A673 (cell line): ENCODE measurements around the gene LIM2. TPM values are rescaled to one million over a fixed set of nuclear protein-coding genes. Genes with fewer than 3 reads are reported as not detected.

ENCODE experiments used
- BruUV-seq: library from RNA; stranded (reverse); fragments of 400-500 nt; replicated peaks from 2 replicates; lab custom pipeline; 2021; lab: Mats Ljungman, UMichigan
- CTCF ChIA-PET: fragments of 300-600 bp; sonication (Branson Sonifier 250); formaldehyde crosslinking; loops from one replicate; lab custom pipeline; 2022; ENCODE audit warnings: antibody characterized with exemption; lab: Charles Lee
- POLR2A ChIA-PET: fragments of 300-600 bp; sonication (Branson Sonifier 250); formaldehyde crosslinking; loops from one replicate; lab custom pipeline; 2022; ENCODE audit warnings: antibody characterized with exemption; ENCODE audit not compliant: low non-redundant PET; lab: Charles Lee
- DNase-seq: peaks from one replicate; pipeline ENCODE4 v3.0.0-alpha.2; 2015; ENCODE audit warnings: low spot score
- H3K27ac ChIP-seq: fragments of 200-600 bp; sonication (generic); 2 replicates; pipeline ENCODE4 v1.5.1; 2016; ENCODE audit warnings: mixed run types, low read depth, mild to moderate bottlenecking, mixed read lengths, antibody characterized with exemption, low read length; ENCODE audit not compliant: poor library complexity, severe bottlenecking
- H3K27me3 ChIP-seq: fragments of 200-600 bp; sonication (generic); replicated peaks from 2 replicates; pipeline ENCODE4 v1.6.1; 2017; ENCODE audit warnings: mixed run types, low read depth, mild to moderate bottlenecking, mixed read lengths, antibody characterized with exemption, low read length; ENCODE audit not compliant: insufficient read depth, poor library complexity
- H3K36me3 ChIP-seq: fragments of 200-600 bp; sonication (generic); 2 replicates; pipeline ENCODE4 v1.6.1; 2016; ENCODE audit warnings: mixed run types, mild to moderate bottlenecking, mixed read lengths, antibody characterized with exemption, low read length; ENCODE audit not compliant: insufficient read depth, poor library complexity, severe bottlenecking
- H3K4me1 ChIP-seq: fragments of 200-600 bp; sonication (generic); 2 replicates; pipeline ENCODE4 v1.6.1; 2017; ENCODE audit warnings: mixed run types, mild to moderate bottlenecking, mixed read lengths, antibody characterized with exemption, low read length; ENCODE audit not compliant: insufficient read depth, poor library complexity, severe bottlenecking
- H3K4me3 ChIP-seq: fragments of 200-600 bp; sonication (generic); 2 replicates; pipeline ENCODE4 v1.5.1; 2016; ENCODE audit warnings: low read depth, mixed run types, mild to moderate bottlenecking, mixed read lengths, low read length; ENCODE audit not compliant: poor library complexity, severe bottlenecking
- H3K9me3 ChIP-seq: fragments of 200-600 bp; sonication (generic); 2 replicates; pipeline ENCODE4 v1.6.1; 2016; ENCODE audit warnings: mixed run types, low read depth, mild to moderate bottlenecking, mixed read lengths, antibody characterized with exemption, low read length; ENCODE audit not compliant: poor library complexity, severe bottlenecking
- CTCF ChIP-seq: fragments of 300-800, 200-600 bp; sonication (generic); conservative IDR thresholded peaks from 2 replicates; pipeline ENCODE4 v1.5.1; 2017; ENCODE audit warnings: low read depth, mild to moderate bottlenecking, antibody characterized with exemption, low read length, moderate library complexity, mixed read lengths
- EZH2 ChIP-seq: fragments of 200-600 bp; sonication (generic); IDR thresholded peaks from 2 replicates; pipeline ENCODE4 v1.6.1; 2017; ENCODE audit warnings: borderline replicate concordance, low read depth, mild to moderate bottlenecking, mixed read lengths, antibody characterized with exemption, low read length; ENCODE audit not compliant: poor library complexity, severe bottlenecking
- intact Hi-C: fragments of 100-400 bp; cut with micrococcal nuclease; formaldehyde crosslinking; loops from one replicate; pipeline ENCODE4 v1.10.0; 2022; ENCODE audit not compliant: unreplicated experiment
- total RNA-seq: library from RNA; stranded (reverse); gene quantifications from 2 replicates; pipeline ENCODE4 v1.2.3, GENCODE V29; 2021

LIM2 gene
- total RNA-seq, 1 experiment from 2014 or later = not detected

GRCh38 chr19:51341976-51342580 lies 45.7 kb downstream of the LIM2 start, which contains the start of gene VSIG10L:
TSS of gene VSIG10L (minus strand) at chr19:51342139. CDS start at chr19:51342124, 15 bp downstream.
- intact Hi-C loops = no loop called here
- H3K27ac ChIP-seq = no peak within 1 kb of the TSS
- TF ChIP-seq CTCF (no peak), EZH2 (no peak)
- no peaks in the 10 kb centered on the region for H3K9me3 ChIP-seq
- no peak within 1 kb of the TSS for H3K4me3 ChIP-seq
- ChIA-PET POLR2A (no interaction called here), CTCF (no interaction called here)
- no TSS peak for BruUV-seq
- H3K36me3 ChIP-seq = no peaks in the 10 kb centered on the region
- DNase-seq = no peak
- H3K4me1 ChIP-seq = peaks cover 8% of the 10 kb centered on the region
- no peaks in the 10 kb centered on the region for H3K27me3 ChIP-seq

- BruUV-seq = no TSS peak
- H3K27ac ChIP-seq = no peak overlapping the region
- H3K27me3 ChIP-seq = no peaks in the 10 kb centered on the region
- intact Hi-C loops = no loop called here
- CTCF ChIA-PET = no interaction called here
- TF ChIP-seq EZH2 = no peak
- TF ChIP-seq CTCF = no peak
- H3K4me3 ChIP-seq = no peak overlapping the region
- peaks cover 8% of the 10 kb centered on the region for H3K4me1 ChIP-seq
- no peaks in the 10 kb centered on the region for H3K36me3 ChIP-seq
- no peaks in the 10 kb centered on the region for H3K9me3 ChIP-seq
- no peak for DNase-seq
- POLR2A ChIA-PET = no interaction called here
Measured at GRCh38 chr19:51341066-51341465, 46.7 kb downstream of the LIM2 start.

- ChIA-PET POLR2A (interaction anchor here (0.5 to 0.6 kb wide), 2 partner anchors 28 to 547 kb away, joined by 6 to 17 read pairs; no protein-coding TSS in a partner anchor), CTCF (interaction anchor here (0.6 to 1.4 kb wide), 4 partner anchors 12 to 321 kb away, joined by 3 to 6 read pairs (median 4); no protein-coding TSS in a partner anchor)
- TF ChIP-seq EZH2 (no peak), CTCF (no peak; the same call in 1 of the 2 replicates)
- H3K27ac ChIP-seq = no peak overlapping the region
- no peaks in the 10 kb centered on the region for H3K36me3 ChIP-seq
- H3K4me3 ChIP-seq = peak overlapping the region; percentile 61
- no TSS peak for BruUV-seq
- H3K9me3 ChIP-seq = no peaks in the 10 kb centered on the region
- DNase-seq = peak; percentile 97
- intact Hi-C loops = loop anchor here (2.0 to 10.0 kb wide), 3 partner anchors 27 to 325 kb away; partner anchors contain the start of gene ETFB
- H3K4me1 ChIP-seq = peaks cover 8% of the 10 kb centered on the region
- H3K27me3 ChIP-seq = no peaks in the 10 kb centered on the region
Measured at GRCh38 chr19:51339687-51340656, 47.8 kb downstream of the LIM2 start.
